Subcutaneous adipose tissue (tissue), 4 donors: Measurements from ENCODE around the gene NRXN3. TPM values are rescaled to one million over a fixed set of nuclear protein-coding genes. Genes with fewer than 3 reads are reported as not detected.

ENCODE experiments used
- CTCF ChIP-seq: fragments of 450-650 bp; IDR thresholded peaks from one replicate; pipeline ENCODE4 v1.5.1; 2016; ENCODE audit warnings: low read depth, mild to moderate bottlenecking, control low read depth, antibody characterized with exemption, moderate library complexity
- total RNA-seq, 4 donors: library from RNA; depleted of rRNA; stranded (reverse); fragments of >200 nt; gene quantifications; one replicate each; pipeline ENCODE4 v1.1.0, GENCODE V29; 2016

The NRXN3 gene
- total RNA-seq, 4 donors from 2014 or later = 0.57 to 2.4 (median 1.1) TPM; not detected in 1

GRCh38 chr14:79639613-79640012, 1469.4 kb downstream of the NRXN3 start:
- no peak for TF ChIP-seq CTCF

GRCh38 chr14:79641371-79641770, 1471.2 kb downstream of the NRXN3 start:
- TF ChIP-seq CTCF = no peak

- no peak for TF ChIP-seq CTCF
Observed at GRCh38 chr14:79643132-79643531, 1473.0 kb downstream of the NRXN3 start.

- no peak for TF ChIP-seq CTCF
Observed at GRCh38 chr14:79645753-79646362, 1475.7 kb downstream of the NRXN3 start.

GRCh38 chr14:79649856-79650255, 1479.7 kb downstream of the NRXN3 start:
- no peak for TF ChIP-seq CTCF

- no peak for TF ChIP-seq CTCF
Observed at GRCh38 chr14:79652513-79653307, 1482.5 kb downstream of the NRXN3 start.

- TF ChIP-seq CTCF = no peak
Observed at GRCh38 chr14:79656056-79656455, 1485.9 kb downstream of the NRXN3 start.
